HK-2 (cell line): ENCODE measurements around the gene RAB32.

Source experiments
- DNase-seq: peaks from one replicate; pipeline ENCODE4 v3.0.0-alpha.2; 2018; ENCODE audit not compliant: unreplicated experiment

RAB32 gene

DNA sequence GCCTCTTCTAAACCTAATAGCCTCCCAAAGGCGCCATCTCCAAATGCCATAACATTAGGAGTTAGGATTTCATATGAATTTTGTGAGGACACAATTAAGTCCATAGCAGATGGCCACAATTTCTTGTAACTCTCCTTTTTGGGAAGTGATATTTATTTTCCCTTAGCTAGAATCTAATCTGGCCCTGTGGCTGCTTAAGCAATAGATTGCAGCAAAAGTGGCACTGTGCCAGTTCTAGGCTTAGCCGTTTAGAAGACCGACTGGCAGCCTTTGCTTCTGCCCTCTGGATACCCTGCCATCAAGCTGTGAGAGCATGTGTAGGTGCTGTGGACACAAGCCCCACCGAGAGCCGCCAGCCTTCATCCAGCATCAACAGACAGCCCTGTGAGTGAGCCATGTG lies 39.2 kb downstream of the RAB32 start:
- no peak for DNase-seq

DNA sequence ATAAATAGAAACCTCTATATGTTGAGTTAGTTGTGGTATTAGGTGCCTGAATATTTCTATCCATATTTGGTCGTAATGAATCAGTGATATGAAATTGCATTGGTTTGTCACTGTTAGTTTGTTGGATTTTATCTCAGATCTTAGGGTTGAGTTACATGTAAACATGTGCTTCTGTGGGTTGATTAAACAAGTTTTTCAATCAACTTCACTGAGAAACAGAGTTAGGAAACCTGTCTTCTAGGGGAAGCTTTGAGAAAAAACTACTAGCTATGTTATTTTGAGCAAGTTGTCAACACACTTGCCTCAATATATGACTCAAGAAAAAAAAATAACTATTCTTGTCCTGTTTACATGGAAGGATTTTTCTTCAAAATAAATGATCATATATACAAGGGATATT lies 40.3 kb downstream of the RAB32 start:
- DNase-seq, result no peak

GRCh38 chr6:146587459-146587858 lies 43.8 kb downstream of the RAB32 start:
- no peak for DNase-seq

DNA sequence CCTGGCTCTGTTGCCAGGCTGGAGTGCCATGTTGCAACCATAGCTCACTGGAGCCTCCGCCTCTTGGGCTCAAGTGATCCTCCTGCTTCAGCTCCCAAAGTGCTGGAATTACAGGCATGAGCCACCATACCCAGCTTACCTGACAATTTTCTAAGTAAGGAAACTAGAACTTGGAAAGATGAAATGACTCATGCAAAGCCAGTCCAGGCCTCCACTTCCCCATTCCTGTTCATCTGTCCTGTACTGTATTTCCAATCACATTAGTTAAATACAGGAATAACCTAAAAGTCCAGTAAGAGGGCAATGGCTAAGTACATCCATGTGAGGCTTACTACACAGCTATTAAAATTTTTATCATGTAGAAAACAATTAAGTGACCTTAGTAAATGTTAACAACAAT lies 46.9 kb downstream of the RAB32 start:
- DNase-seq, result no peak

DNA sequence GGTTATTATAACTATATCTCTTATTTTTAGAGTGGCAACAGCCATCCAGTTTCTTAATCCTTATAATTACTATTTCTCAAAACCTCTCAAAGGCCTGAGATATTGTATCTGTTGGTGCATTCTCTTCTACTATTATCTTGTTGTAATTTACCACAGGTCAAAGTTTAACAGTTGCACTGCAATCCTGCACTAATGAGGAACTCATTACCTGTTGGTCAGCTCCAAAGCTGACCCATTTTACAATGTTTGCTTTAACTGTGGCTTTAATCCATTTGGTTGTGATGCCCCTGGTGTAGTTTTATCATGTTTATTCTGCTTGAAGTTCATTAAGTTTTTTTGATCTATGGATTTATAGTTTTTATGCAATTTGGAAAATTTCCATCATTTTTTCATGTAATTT lies 48.8 kb downstream of the RAB32 start:
- no peak for DNase-seq

DNA sequence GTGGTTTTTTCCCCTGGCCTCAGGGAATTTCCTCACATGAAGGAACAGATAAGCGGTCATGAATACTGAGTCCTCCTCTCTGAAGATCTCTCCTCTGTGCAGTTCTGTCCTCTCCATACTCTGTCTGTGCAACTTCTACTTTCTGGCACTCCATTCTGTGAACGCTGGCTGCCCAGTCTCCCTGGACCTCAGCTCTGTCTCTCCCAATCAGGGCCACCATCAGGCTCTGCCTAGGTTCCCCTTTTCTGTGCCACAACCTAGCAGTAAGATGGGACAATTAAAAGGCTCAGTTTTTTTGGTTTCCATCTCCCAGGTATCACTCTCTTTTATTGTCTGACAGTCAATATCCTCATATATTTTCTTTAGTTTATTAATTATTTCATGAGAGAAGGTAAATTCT lies 50.4 kb downstream of the RAB32 start:
- no peak for DNase-seq

GRCh38 chr6:146594495-146594894 lies 50.9 kb downstream of the RAB32 start:
- no peak for DNase-seq

- DNase-seq, result no peak
These were observed 52.5 kb downstream of the RAB32 start for GRCh38 chr6:146595972-146596731.

DNA sequence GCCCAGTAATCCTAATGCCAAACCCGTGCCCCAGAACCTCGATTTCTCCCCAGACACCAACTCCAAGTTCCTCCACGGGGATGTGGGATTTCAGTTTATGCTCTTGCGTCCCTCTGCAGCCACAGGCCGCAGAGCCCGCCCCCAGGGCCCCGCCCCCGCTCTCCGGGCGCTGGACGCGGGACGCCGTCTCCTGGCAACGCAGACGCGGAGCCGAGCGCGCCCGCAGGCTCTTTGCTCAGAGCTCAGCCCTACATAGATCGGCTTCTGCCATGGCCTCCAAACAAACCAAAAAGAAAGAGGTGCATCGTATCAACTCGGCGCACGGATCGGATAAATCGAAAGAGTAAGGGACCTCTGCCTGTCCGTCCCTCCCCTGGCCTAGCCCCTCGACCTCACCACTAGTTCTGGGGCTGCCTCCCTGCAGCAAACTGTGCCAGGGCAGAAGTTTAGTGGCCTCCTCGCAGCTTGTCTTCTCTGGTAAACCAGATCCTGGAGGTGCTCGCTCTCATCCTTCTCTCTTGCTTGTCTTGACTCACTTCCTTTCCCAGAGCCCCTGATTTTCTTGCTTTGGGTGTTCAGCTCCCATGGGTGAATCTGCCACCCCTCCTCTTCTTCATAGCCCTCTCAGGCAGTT lies 55.3 kb downstream of the RAB32 start, which contains the start of gene ADGB:
TSS of gene ADGB (plus strand) at position 201 of the 634 bp plus-strand sequence. CDS start at position 270, 69 bp downstream.
- DNase-seq, result peak; percentile 41

GRCh38 chr6:146601352-146601751 lies 57.7 kb downstream of the RAB32 start:
- DNase-seq, result no peak

DNA sequence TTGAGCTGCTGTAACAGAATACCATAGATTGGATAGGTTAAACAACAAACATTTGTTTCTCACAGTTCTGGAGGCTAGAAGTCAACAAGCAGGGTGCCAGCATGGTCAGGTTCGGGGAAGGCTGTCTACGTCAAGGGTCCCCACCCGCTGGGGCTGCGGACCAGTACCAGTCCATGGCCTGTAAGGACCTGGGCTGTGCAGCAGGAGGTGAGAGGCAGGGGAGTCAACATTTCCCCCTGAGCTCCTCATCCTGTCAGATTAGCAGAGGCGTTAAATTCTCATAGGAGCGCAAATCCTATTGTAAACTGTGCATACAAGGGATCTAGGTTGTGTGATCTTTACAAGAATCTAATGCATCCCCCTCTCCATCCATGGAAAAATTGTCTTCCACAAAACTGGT lies 58.9 kb downstream of the RAB32 start:
- no peak for DNase-seq
